EL (cell line): ENCODE results near the gene NCOA3.

Experiments
- DNase-seq: peaks from one replicate; pipeline ENCODE4 v3.0.0-alpha.2; 2016

Gene NCOA3

DNA sequence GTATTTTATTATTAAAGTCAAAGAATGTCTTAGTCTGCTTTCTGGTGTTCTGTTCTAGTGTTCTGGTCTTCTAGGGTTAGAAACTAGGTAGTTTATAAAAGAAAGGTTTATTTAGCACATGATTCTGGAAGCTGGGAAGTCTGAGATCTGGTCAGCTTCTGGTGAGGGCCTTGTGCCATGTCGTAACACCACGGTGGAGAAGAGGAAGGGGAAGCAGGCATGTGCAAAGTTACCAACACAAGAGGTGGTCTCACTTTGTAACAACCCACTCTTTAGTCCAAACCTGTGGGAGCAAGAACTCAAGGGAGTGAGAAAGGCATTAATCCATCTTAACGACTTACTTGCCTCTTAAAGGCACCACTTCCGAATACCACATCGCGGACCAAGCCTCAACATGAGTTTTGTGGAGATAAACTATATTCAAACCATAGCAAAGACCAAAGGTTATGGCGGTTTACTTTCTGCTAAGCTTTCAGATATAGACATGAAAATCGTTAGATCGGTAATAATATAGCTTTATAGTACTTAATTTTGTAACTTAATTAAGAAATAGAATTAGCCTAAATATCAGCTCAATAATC, 99.4 kb downstream of the NCOA3 start:
- no peak for DNase-seq

DNA sequence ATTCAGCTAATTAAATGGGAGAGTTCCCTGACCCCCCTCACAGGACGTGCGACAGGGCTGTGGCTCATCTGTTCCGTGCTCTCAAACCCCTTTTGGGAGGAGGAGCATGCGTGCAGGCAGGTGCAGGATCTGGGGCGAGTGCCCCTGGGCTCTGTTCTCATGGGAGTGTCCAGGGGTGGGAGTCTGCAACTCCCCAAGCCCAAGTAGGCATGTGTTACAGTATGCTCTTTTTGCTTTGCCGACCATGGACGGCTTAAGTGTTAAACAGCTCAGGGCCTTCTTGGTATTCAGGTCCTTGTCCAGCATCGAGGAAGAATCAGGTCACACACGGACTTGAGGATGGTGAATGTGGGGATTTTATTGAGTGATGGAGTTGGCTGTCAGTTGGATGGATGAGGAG, 101.6 kb downstream of the NCOA3 start:
- no peak for DNase-seq

DNA sequence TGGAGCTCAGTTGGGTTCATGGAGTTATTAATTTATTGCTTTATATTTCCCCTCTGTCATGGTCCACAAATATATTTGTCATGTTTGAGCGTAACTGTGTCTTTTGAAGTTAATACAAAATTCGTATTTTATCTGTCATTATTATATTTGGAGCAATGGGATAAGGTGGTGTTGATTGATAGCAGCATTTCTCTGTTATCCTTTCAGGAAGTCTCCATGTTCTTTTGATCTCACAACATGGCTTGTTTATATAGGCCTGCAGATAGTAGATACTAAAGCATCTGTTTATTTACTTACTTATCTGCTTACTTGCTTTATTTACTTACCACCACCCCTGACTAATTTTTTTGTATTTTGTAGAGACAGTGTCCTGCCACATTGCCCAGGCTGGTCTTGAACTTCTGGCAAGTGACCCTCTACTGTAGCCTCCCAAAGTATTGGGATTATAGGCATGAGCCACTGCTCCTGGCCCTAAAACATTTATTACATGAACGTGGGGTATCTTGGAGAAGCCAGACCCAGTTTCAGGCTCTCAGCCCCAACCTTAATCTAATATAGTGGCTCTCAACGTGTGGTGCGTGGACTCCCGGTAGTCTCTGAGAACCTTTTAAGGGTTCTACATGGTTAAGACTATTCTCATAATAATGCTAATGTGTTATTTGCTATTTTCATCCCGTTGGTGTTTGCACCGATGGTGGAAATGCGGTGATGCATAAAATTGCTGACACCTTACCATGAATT, 104.2 kb downstream of the NCOA3 start:
- no peak for DNase-seq

DNA sequence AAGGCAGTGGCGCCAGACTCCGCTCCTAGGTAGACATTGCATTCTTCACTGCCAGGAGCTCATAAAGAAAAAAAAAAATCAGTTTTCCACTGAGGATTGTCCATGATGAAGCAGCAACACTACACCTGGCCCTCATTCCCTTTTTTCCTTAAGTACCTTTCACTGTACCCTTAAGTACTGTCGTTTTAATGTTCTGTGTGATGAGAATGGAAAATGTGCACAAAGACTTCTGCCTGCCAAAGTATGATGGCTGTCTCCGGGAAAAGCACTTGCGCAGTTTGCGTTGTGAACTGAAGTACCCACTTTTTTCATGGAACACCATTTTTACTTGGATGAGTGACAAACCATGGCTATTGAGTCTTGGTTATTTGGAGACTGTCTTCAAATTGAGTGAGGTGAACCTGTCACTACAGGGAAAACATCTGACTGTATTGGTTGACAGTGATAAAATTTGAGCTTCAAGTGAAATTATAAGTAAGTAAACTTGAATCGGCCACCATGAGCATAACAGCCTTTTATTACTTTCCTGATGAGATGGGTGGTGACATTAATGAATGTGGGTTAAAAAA, 104.8 kb downstream of the NCOA3 start:
- DNase-seq: no peak

GRCh38 chr20:47606983-47607613, 105.4 kb downstream of the NCOA3 start:
- peak; percentile 44 for DNase-seq

DNA sequence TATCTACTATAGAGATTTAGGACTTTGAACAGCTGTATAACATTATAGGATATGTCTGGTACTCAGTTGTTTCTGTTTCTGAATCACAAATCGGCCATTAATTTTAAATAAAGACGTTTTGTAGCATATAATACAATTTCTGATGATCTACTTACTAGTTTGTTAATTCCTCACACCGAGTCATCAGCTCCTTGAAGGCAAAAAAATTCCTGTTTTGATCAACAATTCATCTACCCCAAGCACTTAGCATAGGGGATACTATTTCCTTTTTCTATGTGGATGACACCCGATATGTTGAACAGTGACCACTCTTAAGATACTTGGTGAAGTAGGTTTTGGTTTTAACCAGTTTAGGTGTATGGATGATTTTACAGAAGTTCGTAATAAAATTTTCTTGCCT, 107.3 kb downstream of the NCOA3 start:
- no peak for DNase-seq

DNA sequence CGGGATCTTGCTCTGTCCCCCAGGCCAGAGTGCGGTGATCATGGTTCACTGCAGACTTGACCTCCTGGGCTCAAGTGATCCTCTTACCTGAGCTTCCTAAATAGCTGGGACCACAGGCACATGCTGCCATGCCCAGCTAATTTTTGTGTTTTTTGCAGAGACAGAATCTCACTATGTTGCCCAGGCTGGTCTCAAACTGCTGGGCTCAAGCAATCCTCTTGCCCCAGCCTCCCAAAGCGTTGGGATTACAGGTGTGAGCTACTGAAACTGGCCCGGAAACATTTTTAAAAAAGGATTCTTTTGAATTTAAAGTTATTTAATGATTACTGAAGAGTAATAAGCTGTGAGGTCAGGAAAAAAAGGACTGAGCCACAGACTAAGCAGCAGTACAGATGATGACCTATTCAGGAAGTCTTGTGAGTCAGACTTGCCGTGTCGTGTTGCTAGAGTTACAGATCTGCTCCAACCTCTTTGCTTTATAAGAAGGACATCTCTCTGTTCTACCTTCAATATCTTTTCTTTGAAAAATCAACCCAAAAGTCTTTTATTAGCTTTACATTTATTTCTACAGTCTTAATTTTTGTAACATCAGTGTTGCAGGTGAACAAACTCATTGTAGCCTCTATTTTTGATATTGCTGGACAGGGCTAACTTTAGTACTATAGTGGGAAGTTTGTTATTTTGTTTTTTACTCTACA, 108.7 kb downstream of the NCOA3 start:
- DNase-seq: peak; percentile 74

GRCh38 chr20:47610945-47611250, 109.2 kb downstream of the NCOA3 start:
- DNase-seq: no peak

DNA sequence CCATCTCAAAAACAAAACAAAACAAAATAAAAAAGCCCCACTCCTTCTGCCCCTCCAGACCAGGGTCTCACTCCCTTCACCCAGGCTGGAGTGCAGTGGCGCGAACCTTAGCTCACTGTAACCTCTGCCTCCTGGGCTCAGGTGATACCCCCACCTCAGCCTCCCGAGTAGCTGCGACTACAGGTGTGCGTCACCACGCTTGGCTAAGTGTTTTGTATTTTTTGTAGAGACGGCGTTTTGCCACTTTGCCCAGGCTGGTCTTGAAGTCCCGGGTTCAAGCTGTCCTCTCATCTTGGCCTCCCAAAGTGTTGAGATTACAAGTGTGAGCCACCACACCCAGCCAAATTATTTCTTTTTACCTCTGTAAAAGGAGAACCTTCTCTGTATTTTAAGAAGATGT, 110.1 kb downstream of the NCOA3 start:
- no peak for DNase-seq

DNA sequence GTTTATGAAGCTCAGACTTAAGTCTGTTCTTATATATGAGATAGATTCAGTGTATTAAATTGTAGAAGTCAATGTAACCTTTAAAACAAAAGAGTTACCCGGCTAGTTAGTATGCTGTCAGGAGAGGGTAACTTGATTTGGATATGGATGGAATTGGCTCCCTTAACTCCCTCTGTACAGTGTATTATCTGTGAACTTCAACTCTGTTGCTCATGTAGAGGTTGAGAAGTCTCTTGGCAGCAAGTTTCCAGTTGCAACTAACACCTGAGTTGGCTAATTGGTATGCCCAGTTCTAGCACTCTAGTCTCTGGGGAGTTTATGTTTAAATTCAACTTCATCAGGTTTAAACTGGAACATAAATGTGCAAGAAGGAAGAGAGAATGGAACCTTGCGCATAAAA, 111.0 kb downstream of the NCOA3 start:
- DNase-seq: no peak

DNA sequence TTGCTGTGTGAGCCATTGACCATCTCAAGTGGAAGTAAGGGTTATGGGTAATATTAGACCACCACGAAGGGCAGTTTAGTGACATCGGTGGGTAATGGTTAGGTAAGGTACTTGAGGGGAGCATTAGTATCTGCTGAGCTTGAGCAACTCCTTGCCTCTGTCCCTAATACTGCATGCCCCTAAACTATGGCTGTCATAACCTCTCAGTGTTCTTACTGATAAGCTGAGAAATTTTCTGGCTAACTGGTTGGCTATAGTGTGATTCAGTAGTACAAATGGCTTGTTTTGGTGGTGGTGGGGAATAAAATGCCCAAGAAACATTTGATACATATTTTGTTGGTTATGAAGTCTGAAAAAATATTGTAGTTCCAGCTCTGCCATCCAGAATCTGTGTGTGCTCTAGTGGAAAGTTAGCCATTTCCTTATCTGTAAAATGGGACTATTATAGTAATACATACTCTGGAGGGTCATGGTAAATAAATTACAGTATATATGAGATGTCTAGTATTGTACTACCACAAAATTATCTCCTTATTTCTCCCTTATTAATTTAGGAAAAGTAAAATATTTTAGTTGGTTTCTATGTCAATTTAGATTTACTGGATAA, 113.1 kb downstream of the NCOA3 start:
- no peak for DNase-seq

DNA sequence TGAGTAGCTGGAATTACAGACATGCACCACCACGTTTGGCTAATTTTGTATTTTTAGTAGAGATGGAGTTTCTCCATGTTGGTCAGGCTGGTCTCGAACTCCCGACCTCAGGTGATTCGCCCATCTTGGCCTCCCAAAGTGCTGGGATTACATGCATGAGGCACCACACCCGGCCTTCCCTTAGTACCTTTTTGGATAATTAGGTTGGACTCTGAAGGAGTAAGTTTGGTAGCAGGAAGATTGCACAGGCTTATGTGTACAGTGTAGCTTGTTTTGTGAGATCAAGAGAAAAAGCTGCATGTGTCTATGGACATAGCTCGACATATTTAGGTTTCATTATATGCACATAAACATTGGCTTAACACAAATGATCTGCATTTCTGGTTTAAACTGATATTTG, 116.8 kb downstream of the NCOA3 start:
- DNase-seq: no peak

GRCh38 chr20:47620808-47621805, 119.4 kb downstream of the NCOA3 start:
- DNase-seq: peak; percentile 63

- no peak for DNase-seq
These were observed 120.5 kb downstream of the NCOA3 start for GRCh38 chr20:47622118-47622665.

DNA sequence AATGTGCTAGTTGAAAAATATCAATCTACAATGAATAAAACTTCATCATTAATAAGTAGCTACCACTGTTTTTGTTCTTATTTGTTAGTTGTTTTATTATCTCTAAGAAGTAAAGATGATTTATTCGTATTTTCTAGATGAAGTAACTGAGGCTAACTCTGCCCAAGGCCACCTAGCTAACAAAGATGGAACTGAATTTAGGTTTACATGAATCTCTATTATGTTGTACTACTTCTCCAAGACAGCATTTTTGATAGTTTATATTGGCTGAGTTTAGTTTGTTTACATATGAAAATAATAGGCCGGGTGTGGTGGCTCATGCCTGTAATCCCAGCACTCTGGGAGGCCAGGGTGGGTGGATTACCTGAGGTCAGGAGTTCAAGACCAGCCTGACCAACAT, 121.5 kb downstream of the NCOA3 start:
- DNase-seq: no peak

DNA sequence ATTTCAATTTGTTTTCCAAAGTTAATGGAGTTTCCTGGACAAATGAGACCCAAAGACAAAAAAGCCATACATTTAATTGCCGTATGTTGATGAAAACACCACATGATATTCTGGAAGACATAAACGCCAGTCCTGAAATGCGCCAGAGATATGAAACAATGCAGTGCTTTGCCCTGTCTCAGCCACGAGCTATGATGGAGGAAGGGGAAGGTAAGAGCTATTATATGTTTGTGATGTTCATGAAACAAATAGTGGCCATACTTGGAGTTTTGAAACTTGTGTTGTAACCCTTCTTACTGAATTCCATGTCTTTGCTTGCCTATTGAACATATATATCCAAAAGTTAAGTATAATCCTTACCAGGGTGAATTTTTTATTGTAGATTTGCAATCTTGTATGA, 125.9 kb downstream of the NCOA3 start:
- DNase-seq: no peak

DNA sequence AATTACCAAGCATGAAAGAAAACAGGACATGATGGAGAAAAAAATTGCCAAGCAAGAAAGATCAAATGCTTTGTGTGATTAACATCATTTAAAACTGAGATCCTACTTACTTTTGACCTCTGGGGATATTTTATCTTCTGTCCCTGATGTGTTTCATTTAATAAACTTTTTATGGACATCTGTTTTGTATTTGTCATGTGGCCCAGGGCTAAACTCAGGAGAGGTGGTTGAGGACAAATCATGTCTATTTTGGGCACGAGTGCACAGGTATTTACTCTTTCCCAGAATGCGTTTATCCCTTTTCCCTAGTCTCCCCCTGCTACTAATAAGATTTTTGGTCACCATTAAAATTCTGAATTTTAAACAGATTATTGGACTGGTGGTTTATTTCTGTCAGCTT, 128.2 kb downstream of the NCOA3 start:
- DNase-seq: no peak

GRCh38 chr20:47631078-47631477, 129.4 kb downstream of the NCOA3 start:
- DNase-seq: no peak

- DNase-seq: no peak
These were observed 133.6 kb downstream of the NCOA3 start for GRCh38 chr20:47635256-47635655.

GRCh38 chr20:47638851-47639250, 137.2 kb downstream of the NCOA3 start:
- no peak for DNase-seq

GRCh38 chr20:47642118-47642517, 140.4 kb downstream of the NCOA3 start:
- no peak for DNase-seq

GRCh38 chr20:47642624-47643023, 140.9 kb downstream of the NCOA3 start:
- DNase-seq: no peak
